T1000 (cell line): ENCODE measurements around the gene SAMSN1.
"Not testable (repeated sequence)": the region's sequence is repeated elsewhere in the genome, so short reads cannot be mapped to it uniquely, and the experiment has no call there.

Experiments
- DNase-seq: peaks from one replicate; lab custom pipeline; 2025; ENCODE audit warnings: mixed read lengths; lab: John Stamatoyannopoulos, UW

SAMSN1 gene

GRCh38 chr21:14527696-14528652 lies 18.1 kb downstream of the SAMSN1 start:
- no peak for DNase-seq

GRCh38 chr21:14526836-14527695 lies 19.0 kb downstream of the SAMSN1 start:
- no peak for DNase-seq

- no peak for DNase-seq
Measured at GRCh38 chr21:14526199-14526598, 19.9 kb downstream of the SAMSN1 start.

GRCh38 chr21:14523234-14523633 lies 22.9 kb downstream of the SAMSN1 start:
- no peak for DNase-seq

GRCh38 chr21:14522736-14523135 lies 23.4 kb downstream of the SAMSN1 start:
- DNase-seq = no peak

- DNase-seq = no peak
Measured at GRCh38 chr21:14520535-14520934, 25.6 kb downstream of the SAMSN1 start.

GRCh38 chr21:14519000-14519399 lies 27.1 kb downstream of the SAMSN1 start:
- no peak for DNase-seq

- no peak for DNase-seq
Measured at GRCh38 chr21:14513804-14514203, 32.3 kb downstream of the SAMSN1 start.

- not testable (repeated sequence) for DNase-seq
Measured at GRCh38 chr21:14506859-14507457, 39.2 kb downstream of the SAMSN1 start.

GRCh38 chr21:14500873-14501272 lies 45.2 kb downstream of the SAMSN1 start:
- DNase-seq = no peak

GRCh38 chr21:14499316-14499715 lies 46.8 kb downstream of the SAMSN1 start:
- DNase-seq = no peak

GRCh38 chr21:14497825-14498224 lies 48.3 kb downstream of the SAMSN1 start:
- no peak for DNase-seq

- no peak for DNase-seq
Measured at GRCh38 chr21:14495075-14495474, 51.0 kb downstream of the SAMSN1 start.

- not testable (repeated sequence) for DNase-seq
Measured at GRCh38 chr21:14494181-14494580, 51.9 kb downstream of the SAMSN1 start.

- DNase-seq = no peak
Measured at GRCh38 chr21:14493731-14494130, 52.4 kb downstream of the SAMSN1 start.

- DNase-seq = no peak
Measured at GRCh38 chr21:14492931-14493330, 53.2 kb downstream of the SAMSN1 start.

- DNase-seq = no peak
Measured at GRCh38 chr21:14491269-14491681, 54.8 kb downstream of the SAMSN1 start.

- no peak for DNase-seq
Measured at GRCh38 chr21:14488672-14489204, 57.4 kb downstream of the SAMSN1 start.

- no peak for DNase-seq
Measured at GRCh38 chr21:14487490-14488432, 58.4 kb downstream of the SAMSN1 start.

- no peak for DNase-seq
Measured at GRCh38 chr21:14486869-14487268, 59.2 kb downstream of the SAMSN1 start.
